HL-60/S4 treated with phorbol 12-myristate 13-acetate at 8.2 ng/mL for 4 days and 3 days (cell line): ENCODE data around the gene DLK2.
"Not testable (repeated sequence)": the region's sequence is repeated elsewhere in the genome, so short reads cannot be mapped to it uniquely, and the experiment has no call there.

Source experiments
- in situ Hi-C: fragments of 300-500 bp; cut with MboI; formaldehyde crosslinking; loops from 2 replicates; pipeline ENCODE4 v1.15.0; 2022; ENCODE audit warnings: low sequenced_read_pairs

DLK2 gene

GRCh38 chr6:43455531-43456428, at the start of gene DLK2:
Gene DLK2, minus strand, starts transcription at chr6:43455548. Its CDS starts 723 bp downstream, at chr6:43454825.
- in situ Hi-C loops = no loop called here

- in situ Hi-C loops = no loop called here
These were observed 48.1 kb upstream of the DLK2 start for GRCh38 chr6:43503443-43503842.

- in situ Hi-C loops = no loop called here
These were observed 47.3 kb upstream of the DLK2 start for GRCh38 chr6:43502666-43503065.

- in situ Hi-C loops = no loop called here
These were observed 45.6 kb upstream of the DLK2 start for GRCh38 chr6:43500921-43501320.

- in situ Hi-C loops = no loop called here
These were observed 43.9 kb upstream of the DLK2 start for GRCh38 chr6:43499028-43499815.

- in situ Hi-C loops = not testable (repeated sequence)
These were observed 42.9 kb upstream of the DLK2 start for GRCh38 chr6:43498291-43498690.

GRCh38 chr6:43497689-43498088, 42.3 kb upstream of the DLK2 start:
- in situ Hi-C loops = no loop called here

GRCh38 chr6:43497129-43497396, 41.7 kb upstream of the DLK2 start:
- in situ Hi-C loops = no loop called here

- in situ Hi-C loops = no loop called here
These were observed 41.2 kb upstream of the DLK2 start for GRCh38 chr6:43496370-43497128.

- in situ Hi-C loops = no loop called here
These were observed 40.1 kb upstream of the DLK2 start for GRCh38 chr6:43495409-43495941.

GRCh38 chr6:43494766-43495165, 39.4 kb upstream of the DLK2 start:
- in situ Hi-C loops = no loop called here

GRCh38 chr6:43494321-43494720, 39.0 kb upstream of the DLK2 start:
- in situ Hi-C loops = no loop called here

- in situ Hi-C loops = no loop called here
These were observed 38.5 kb upstream of the DLK2 start for GRCh38 chr6:43493833-43494232.

GRCh38 chr6:43493230-43493629, 37.9 kb upstream of the DLK2 start:
- in situ Hi-C loops = no loop called here

GRCh38 chr6:43492673-43493072, 37.3 kb upstream of the DLK2 start:
- in situ Hi-C loops = no loop called here

GRCh38 chr6:43491750-43492661, 36.7 kb upstream of the DLK2 start:
- in situ Hi-C loops = no loop called here

- in situ Hi-C loops = no loop called here
These were observed 35.2 kb upstream of the DLK2 start for GRCh38 chr6:43490523-43490939.

- in situ Hi-C loops = no loop called here
These were observed 34.1 kb upstream of the DLK2 start for GRCh38 chr6:43489277-43490072.

- in situ Hi-C loops = no loop called here
These were observed 33.4 kb upstream of the DLK2 start for GRCh38 chr6:43488667-43489276.
